NOMO-1 treated with DMSO at 0.1 percent for 48 hours (cell line): ENCODE measurements around the gene MAFF.

Source experiments
- DNase-seq: peaks from one replicate; lab custom pipeline; 2025; ENCODE audit not compliant: unreplicated experiment; lab: John Stamatoyannopoulos, UW

MAFF gene

DNA sequence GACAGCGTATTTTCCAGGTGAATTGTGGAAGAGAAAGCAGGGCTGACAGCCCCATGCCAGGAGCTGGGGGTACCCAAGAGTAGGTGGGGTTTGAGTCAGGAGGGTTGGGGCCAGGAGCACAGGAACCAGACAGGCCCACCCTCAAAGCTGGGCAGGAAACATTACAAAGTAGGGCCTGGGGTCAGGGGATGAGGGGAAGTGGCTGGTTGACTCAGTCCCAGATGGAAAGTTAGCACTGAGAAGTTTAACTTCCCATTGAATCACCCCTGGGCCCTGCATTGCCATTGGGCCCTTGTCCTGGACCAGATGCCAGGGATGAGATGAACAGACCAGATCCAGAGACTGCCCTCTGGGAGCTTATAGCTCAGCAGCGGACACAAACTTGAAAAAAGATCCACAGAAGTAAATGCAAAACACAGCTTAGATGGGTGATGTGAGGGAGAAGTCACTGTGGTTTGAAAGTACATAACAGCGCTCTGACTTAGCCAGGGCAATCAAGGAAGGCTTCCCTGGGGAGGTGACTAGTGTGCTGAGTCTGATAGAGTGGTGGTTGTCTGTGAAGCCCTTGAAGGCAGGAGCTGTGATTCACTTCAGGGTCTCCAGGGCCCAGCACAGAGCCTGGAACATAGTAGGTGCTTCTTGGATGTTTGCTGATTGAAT, 2.2 kb downstream of the MAFF start:
- DNase-seq = no peak

DNA sequence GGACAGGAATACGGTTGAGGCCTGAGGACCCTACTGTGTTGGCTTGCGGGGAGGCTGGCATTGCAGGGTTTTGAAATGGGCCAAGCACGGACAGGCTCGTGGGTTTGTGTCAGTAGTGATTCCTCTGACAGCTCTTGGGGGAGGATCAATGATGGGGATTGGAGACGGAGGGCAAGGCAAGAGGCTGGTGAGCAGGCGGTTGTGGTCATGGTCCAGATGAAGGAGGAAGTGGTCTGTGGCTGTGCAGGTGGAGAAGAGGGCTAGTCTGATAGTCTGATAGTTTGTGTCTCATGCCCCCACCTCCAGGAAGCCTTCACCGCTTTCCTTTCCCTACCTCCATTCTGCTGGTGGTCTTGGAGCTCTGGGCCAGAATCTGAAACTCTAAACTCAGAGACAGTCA, 3.0 kb downstream of the MAFF start:
- peak; percentile 40 for DNase-seq

GRCh38 chr22:38205261-38206128, 3.7 kb downstream of the MAFF start:
- DNase-seq = no peak

DNA sequence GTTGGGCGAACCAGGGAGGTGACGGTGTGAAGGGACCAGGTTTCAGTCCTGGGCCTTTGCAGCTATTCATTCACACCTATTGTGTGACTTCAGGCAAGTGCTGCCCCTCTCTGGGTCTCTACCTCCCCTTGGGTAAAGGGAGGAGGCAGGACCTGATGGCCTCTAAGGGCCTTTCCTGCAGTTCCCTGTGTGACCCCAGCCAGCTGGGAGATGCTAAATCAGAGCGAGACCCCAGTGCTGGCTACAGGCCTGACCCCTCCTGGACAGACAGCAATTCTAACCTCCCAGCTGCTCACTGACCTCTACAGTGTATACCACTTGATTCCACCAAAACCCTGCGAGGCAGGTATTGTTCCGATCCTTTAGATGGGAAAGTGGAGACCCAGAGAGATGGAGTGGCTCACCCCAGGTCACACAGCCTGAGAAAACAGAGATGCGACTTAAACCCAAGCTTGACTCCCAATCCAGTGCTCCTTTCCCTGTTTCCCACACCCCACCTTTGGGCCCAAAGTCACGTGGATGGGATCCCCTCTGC, 6.2 kb downstream of the MAFF start:
- DNase-seq = no peak

GRCh38 chr22:38208551-38208968, 6.8 kb downstream of the MAFF start:
- DNase-seq = no peak

DNA sequence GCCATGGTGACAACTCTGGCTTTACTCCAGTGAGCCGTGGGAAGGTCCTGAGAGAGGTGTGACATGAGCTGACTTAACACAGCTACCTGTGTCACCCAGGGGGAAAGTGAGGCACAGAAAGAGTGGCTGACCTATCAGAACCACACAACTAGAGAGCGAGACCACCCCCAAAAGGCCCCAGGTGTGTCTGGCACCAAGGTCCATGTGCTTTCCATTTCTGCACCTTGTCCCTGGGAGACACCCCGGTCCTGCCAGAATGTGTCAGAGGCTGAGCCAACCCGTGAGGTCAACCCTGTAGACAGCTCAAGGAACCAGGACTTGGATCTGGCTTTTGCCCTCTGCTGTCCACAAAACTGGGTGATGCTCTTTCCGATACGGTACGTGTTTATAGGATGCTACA, 9.8 kb downstream of the MAFF start:
- no peak for DNase-seq

DNA sequence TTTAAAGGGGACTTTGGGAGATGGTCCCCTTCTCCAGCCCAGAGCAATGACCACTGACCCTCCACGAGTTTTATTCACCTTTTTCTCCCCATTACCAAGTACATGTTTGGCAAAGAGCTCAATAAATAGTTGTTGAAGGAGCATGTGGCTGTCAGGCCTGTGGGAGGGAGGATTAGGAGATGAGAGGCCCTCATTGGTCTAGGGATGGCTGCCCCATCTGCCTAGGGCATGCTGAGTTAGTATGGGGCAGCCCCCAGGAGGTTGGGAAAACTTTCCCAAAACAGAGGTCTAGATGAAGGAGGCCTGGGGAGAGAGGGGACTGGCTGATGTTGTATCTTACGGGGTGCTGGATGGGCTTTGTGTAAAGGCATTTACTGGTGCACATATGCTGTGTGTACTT, 10.6 kb downstream of the MAFF start:
- no peak for DNase-seq

DNA sequence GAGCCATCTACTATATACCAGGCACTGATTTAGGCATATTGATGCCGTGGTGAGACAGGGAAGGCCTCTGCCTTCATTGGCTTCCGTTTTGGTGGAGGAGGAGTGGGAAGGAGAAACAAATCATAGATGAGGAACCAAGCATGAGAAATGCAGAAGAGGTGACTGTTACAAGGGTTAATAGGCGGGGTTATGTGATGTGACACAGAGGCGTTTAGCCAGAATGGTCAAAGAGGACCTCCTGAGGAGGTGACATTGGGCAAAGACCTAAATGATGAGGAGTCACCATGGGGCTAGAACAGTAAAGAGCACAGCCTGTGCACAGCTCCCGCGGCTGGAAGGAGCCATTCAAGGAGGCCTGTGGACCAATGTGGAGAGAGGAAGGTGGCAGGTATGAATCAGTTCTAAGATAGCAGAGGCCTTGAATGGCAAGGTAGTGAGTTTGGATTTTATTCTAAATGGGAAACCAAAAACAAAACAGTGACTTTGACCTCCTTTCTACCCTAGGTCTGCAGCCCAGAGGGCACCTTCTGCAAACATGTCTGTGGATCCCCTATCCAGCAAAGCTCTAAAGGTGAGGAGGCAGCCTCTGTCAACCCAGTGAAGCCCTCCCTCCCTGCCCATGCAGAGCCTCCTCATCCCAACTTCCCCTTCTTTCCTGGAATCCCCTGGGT, 11.7 kb downstream of the MAFF start:
- peak; percentile 90 for DNase-seq

- no peak for DNase-seq
Observed at GRCh38 chr22:38213990-38214301, 12.2 kb downstream of the MAFF start.

DNA sequence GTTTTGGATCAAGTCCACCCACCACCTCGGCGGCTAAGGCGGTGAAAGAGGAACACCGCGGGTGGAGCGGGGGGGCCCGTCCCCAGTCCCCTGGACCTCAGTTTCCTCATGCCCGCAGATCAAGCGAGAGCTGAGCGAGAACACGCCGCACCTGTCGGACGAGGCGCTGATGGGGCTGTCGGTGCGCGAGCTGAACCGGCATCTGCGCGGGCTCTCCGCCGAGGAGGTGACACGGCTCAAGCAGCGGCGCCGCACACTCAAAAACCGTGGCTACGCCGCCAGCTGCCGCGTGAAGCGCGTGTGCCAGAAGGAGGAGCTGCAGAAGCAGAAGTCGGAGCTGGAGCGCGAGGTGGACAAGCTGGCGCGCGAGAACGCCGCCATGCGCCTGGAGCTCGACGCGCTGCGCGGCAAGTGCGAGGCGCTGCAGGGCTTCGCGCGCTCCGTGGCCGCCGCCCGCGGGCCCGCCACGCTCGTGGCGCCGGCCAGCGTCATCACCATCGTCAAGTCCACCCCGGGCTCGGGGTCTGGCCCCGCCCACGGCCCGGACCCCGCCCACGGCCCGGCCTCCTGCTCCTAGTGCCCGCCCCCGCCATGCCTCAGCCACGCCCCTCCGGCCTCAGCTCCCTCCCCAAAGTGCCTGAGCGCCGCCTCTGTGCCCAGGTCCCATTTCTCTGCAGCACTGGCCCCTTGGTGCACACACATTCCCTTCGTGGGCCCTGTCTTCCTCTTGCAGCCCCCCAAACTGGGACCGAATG, 12.7 kb downstream of the MAFF start:
- DNase-seq = peak; percentile 40

GRCh38 chr22:38215156-38216038, 13.6 kb downstream of the MAFF start:
- no peak for DNase-seq

DNA sequence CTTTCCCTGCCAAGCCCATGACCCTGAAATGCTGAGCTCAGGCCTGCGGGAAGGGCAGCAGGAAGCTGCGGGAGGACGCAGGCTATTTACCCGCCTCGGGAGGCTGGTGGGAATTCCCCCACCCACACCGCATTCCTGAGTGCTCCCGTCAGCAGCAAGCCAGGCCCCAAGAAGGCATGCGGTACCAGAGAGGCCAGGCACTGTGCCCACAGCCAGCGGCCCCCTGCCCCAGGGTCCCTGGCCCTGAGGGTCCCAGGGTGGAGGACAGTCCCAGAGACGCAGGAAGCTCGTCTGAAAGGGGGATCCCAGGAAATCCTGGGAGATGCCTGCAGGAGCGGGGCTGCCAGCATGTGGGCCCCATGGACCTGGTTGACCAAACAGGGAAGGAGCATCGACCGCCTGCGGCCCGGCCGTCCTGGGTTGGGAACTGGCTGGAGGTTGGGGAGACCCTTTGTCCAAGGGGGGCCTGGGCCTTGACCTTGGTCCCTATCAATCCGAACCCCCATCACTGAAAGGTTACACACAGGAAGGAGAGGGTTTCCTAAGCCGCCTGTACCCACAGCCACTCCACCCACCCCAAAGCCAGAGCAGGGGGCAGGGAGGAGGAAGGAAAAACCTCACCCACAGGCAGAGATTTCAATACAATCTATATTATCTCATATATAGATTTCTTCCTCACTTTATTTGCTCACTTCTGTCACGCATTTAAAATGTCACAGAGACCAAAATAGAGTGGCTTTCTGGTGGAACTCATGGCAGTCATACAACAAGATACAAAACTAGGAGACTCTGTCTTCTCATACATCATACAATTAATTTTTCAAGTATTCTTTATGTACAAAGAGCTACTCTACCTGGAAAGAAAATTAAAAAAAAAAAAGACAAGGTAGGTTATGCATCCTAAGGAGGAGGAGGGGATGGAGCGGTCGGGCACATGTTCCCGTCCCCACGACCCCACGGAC, 17.1 kb downstream of the MAFF start:
- DNase-seq = no peak

- no peak for DNase-seq
Observed at GRCh38 chr22:38219632-38220031, 17.8 kb downstream of the MAFF start.

DNA sequence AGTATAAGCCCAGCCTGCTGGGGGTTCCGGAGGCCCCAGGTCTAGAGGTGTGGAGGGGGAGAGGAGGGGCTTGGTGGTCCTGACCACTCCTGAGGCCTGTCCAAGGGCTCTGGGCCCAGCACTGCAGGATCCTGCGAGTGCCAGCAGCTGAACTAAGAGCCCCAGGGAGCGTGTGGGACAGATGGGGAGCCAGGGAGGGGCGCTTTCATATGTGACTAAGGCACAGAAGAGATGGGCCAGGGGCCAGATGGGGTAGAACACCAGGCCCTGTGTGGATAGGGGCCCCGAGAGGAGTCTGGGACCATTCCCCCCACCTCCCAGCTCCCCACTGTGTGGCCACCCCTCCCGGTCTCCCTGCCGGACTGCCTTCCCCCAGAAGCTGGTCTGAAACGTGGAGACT, 18.4 kb downstream of the MAFF start:
- DNase-seq = no peak

DNA sequence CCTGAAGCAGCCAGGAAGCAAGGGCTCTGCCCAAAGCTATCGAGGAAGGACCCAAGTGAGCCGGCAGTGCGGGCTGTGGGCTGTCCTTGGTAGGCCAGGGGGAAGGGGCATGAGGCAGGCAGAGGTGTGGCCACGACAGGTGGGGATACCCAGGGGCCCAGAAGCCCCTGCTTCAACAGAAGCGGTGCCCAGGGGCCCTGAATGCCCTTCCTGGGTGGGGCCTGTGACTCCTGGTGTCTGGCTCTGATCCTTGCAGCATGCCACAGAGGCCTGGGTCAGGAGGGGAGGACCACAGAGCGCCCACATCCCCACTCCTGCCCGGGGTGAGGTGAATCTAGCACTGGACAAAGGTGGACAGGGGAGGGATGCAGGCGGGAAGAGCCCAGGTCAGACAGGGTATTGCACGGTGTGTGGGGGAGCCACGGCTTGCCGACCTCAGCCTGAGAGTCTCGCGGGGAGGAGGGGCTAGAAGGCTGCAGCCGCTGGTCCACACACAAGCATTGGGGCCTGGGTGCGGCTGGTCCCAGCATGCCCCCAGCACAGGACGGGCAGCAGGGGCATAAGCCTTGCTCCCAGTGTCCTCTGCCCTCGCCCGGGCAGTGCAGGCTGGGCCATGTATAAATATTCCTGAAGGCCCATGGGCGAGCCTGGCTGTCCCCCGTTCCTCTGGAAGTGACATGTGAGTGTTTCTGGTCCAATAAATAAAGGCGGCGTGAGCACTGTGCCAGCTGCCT, 19.0 kb downstream of the MAFF start:
- no peak for DNase-seq

- no peak for DNase-seq
Observed at GRCh38 chr22:38221407-38221806, 19.6 kb downstream of the MAFF start.

GRCh38 chr22:38221908-38222796, 20.4 kb downstream of the MAFF start:
- no peak for DNase-seq

GRCh38 chr22:38222797-38223119, 21.0 kb downstream of the MAFF start:
- no peak for DNase-seq
